ENCODE data around the gene ARHGEF28.

Gene ARHGEF28

GRCh38 chr5:73615947-73616346, 10.0 kb upstream of the ARHGEF28 start:
- H3K4me3 ChIP-seq (ENCODE audit: low read depth, low read length) = no peak overlapping the region
- DNase-seq (ENCODE audit: low read depth) = no peak
- TF ChIP-seq MYC (IDR thresholded peaks at IDR 0.05; ENCODE audit: low read depth, low read length) (no peak), POLR2A (IDR thresholded peaks at IDR 0.05; ENCODE audit: extremely low read depth, insufficient read length) (no peak), MAX (IDR thresholded peaks at IDR 0.05; ENCODE audit: low read depth, low read length) (no peak)

DNA sequence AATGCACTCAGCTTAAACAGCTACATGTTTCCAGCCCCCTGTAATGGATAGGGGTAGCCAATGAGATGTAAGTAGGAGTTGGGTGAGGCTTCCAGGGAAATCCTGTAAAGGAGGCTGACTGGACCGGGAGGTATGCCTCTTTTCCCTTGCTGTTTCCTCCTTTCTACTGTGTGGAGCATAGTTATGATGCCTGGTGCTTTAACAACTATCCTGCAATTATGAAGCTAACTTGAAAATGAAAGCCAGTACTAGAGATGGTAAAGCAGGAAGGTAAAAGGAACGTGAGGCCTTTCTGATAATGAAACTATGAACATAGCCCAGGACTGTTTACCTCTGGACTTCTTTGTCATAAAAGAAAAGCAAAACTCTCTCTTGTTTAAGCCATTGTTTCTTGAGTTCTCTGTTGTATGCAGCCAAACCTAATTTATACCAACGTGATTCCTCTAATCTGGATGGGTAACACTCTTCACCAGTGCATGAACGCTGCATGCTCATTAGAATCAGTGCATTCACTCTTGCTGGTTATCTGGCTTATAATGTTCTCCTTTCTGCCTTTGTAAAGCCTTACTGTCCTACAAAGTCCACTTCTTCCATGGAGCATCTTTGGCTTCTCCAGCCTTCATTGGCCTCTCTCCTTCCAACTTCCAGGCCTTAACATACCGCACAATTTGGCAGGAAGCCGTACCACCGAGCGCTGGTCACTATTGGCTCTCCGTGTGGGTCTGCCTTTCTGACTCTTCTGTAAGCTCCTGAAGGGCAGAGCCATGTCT, 8.3 kb upstream of the ARHGEF28 start:
- H3K4me3 ChIP-seq (ENCODE audit: low read depth, low read length) = no peak overlapping the region
- TF ChIP-seq POLR2A (IDR thresholded peaks at IDR 0.05; ENCODE audit: extremely low read depth, insufficient read length) = no peak
- TF ChIP-seq CTCF (IDR thresholded peaks at IDR 0.05; ENCODE audit: low read depth, low read length) = no peak
- TF ChIP-seq MAX (IDR thresholded peaks at IDR 0.05; ENCODE audit: low read depth, low read length) = no peak
- TF ChIP-seq MYC (IDR thresholded peaks at IDR 0.05; ENCODE audit: low read depth, low read length) = no peak
- no peak for DNase-seq (ENCODE audit: low read depth)

GRCh38 chr5:73619606-73620333, 6.2 kb upstream of the ARHGEF28 start:
- TF ChIP-seq MAX (IDR thresholded peaks at IDR 0.05; ENCODE audit: low read depth, low read length) (no peak), POLR2A (IDR thresholded peaks at IDR 0.05; ENCODE audit: extremely low read depth, insufficient read length) (no peak), MYC (IDR thresholded peaks at IDR 0.05; ENCODE audit: low read depth, low read length) (no peak), CTCF (IDR thresholded peaks at IDR 0.05; ENCODE audit: low read depth, low read length) (no peak)
- DNase-seq (ENCODE audit: low read depth) = no peak
- H3K4me3 ChIP-seq (ENCODE audit: low read depth, low read length) = no peak overlapping the region

DNA sequence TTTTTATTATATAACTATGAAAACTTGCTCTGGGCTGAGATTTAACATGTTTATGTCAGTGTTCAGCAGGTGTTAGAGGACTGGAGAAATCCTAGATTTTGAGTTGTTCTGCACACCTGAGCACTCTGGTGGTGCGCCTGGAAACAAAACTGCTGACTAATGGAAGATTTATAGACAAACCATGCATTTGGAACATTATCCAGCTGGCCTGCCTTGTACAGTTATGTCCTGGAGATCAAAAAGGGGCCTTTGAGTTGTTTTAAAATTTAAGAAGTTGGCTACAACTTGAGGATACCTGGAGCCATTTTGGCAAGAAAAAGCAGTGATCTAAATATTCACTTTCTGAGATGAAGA, 5.7 kb upstream of the ARHGEF28 start:
- H3K4me3 ChIP-seq (ENCODE audit: low read depth, low read length) = no peak overlapping the region
- no peak for DNase-seq (ENCODE audit: low read depth)
- TF ChIP-seq POLR2A (IDR thresholded peaks at IDR 0.05; ENCODE audit: extremely low read depth, insufficient read length) = no peak
- TF ChIP-seq MYC (IDR thresholded peaks at IDR 0.05; ENCODE audit: low read depth, low read length) = no peak
- TF ChIP-seq MAX (IDR thresholded peaks at IDR 0.05; ENCODE audit: low read depth, low read length) = no peak
- TF ChIP-seq CTCF (IDR thresholded peaks at IDR 0.05; ENCODE audit: low read depth, low read length) = no peak

GRCh38 chr5:73623060-73623459, 2.9 kb upstream of the ARHGEF28 start:
- DNase-seq (ENCODE audit: low read depth) = no peak
- no peak overlapping the region for H3K4me3 ChIP-seq (ENCODE audit: low read depth, low read length)
- no peak for TF ChIP-seq POLR2A (IDR thresholded peaks at IDR 0.05; ENCODE audit: extremely low read depth, insufficient read length)
- no peak for TF ChIP-seq CTCF (IDR thresholded peaks at IDR 0.05; ENCODE audit: low read depth, low read length)
- no peak for TF ChIP-seq MYC (IDR thresholded peaks at IDR 0.05; ENCODE audit: low read depth, low read length)
- no peak for TF ChIP-seq MAX (IDR thresholded peaks at IDR 0.05; ENCODE audit: low read depth, low read length)

- no peak for DNase-seq (ENCODE audit: low read depth)
- H3K4me3 ChIP-seq (ENCODE audit: low read depth, low read length) = no peak overlapping the region
- TF ChIP-seq MAX (IDR thresholded peaks at IDR 0.05; ENCODE audit: low read depth, low read length) (no peak), MYC (IDR thresholded peaks at IDR 0.05; ENCODE audit: low read depth, low read length) (no peak), CTCF (IDR thresholded peaks at IDR 0.05; ENCODE audit: low read depth, low read length) (no peak), POLR2A (IDR thresholded peaks at IDR 0.05; ENCODE audit: extremely low read depth, insufficient read length) (no peak)
Observed at GRCh38 chr5:73623901-73624404, 2.0 kb upstream of the ARHGEF28 start.

Data from NB4 (cell line).